Left lobe of liver (tissue), 2 donors: ENCODE data around the gene SUSD4. TPM values are rescaled to one million over a fixed set of nuclear protein-coding genes. Genes with fewer than 3 reads are reported as not detected.

Source experiments
- ATAC-seq: fragments of 200-7000 bp; cut with Tn5 transposase; one replicate; pipeline ENCODE4 v1.9.1; 2020; ENCODE audit warnings: mild to moderate bottlenecking, moderate library complexity
- DNase-seq: peaks from one replicate; pipeline ENCODE4 v3.0.0-alpha.2; 2020; ENCODE audit warnings: low spot score
- total RNA-seq: library from RNA; stranded (reverse); gene quantifications from one replicate; pipeline ENCODE4 v1.2.1, GENCODE V29; 2021
- donor health status: DM: no; HTN: no; CAD: no; lungs with moderate emphysema.
- donor health status: DM: no; HTN: yes; CAD: no.

The SUSD4 gene
- total RNA-seq, 1 donor from 2014 or later = 1.3 TPM

DNA sequence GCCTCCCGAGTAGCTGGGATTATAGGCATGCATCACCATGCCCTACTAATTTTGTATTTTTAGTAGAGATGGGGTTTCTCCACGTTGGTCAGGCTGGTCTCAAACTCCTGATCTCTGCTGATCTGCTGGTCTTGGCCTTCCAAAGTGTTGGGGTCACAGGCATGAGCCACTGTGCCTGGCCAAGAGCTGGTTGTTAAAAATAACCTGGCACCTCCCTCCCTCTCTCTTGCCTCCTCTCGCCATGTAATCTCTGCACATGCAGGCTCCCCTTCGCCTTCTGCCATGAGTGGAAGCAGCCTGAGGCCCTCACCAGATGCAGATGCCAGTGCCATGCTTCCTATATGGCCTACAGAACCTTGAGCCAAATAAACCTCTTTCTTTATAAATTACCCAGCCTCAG is 146.2 kb downstream of the SUSD4 start:
- DNase-seq = no peak
- ATAC-seq = no peak

DNA sequence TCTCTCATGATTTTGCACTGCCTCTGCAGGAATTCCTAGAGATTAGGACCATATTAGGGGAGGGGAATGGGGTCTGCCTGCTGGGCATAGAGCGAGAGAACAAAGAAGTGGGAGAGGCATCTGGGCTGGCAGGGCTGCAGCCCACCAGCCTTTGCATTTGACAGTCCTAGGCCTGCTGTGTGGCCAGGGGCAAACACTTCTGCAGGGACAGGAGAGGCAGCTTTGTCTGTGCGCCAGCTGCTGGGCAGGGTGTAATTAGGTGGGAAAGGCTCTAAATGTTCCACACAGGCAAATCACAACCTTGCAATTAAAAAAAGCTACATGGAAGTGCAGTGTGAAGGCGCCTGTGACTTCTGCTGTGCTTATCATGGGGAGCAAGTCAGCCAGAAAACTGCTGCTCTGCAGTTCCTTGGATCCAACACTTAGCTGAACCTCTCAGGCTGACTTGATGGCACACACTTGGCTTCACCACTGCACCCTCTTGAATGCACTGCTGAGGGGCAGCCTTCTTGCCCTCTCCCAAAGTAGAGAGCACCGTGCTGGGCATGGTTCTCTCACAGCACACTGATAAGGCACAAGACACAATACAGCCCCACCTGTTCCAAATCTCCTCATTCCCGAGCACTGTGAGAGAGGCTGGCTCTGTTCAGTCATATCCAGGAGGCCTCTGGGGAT is 147.3 kb downstream of the SUSD4 start:
- DNase-seq = peak; percentile 30
- ATAC-seq = no peak

DNA sequence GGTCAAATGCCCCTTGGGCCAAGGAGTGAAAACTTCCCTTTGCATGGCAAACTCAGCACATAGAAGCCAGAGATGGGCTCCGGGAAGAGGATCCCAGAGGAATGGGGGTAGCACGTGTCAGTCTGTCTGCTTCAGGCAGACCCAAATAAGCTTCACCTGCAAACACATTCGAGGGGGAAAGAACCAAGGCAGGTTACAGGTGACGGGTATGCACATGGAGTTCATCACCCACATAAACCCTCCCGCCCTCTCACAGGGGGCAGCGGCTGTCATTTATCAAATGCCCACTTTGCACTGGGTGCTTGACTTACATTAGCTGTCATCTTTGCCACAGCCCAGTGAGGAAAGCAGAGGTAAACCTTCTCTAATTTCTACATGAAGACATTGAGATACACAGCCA is 147.9 kb downstream of the SUSD4 start:
- ATAC-seq (no peak), DNase-seq (peak; percentile 19)

DNA sequence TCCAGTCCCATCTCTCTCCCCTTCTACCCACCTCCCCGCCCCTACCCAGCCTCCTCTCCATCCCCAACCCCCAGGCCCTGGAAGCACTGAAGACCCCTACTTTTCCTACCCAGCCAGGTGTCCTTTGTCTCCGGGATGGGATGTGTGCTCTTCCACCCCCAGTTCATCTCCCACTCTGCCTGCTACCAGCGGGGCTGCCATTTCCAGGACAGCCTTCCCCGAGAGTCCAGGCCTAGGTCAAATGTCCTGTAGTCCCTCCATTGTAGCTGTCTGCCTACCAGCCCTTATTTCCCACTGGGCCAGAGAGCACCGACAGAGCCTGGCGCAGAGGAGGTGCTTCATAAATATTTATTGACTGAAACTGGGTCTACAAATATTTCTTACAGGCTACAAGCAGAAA is 148.9 kb downstream of the SUSD4 start:
- DNase-seq (peak; percentile 23), ATAC-seq (no peak)

DNA sequence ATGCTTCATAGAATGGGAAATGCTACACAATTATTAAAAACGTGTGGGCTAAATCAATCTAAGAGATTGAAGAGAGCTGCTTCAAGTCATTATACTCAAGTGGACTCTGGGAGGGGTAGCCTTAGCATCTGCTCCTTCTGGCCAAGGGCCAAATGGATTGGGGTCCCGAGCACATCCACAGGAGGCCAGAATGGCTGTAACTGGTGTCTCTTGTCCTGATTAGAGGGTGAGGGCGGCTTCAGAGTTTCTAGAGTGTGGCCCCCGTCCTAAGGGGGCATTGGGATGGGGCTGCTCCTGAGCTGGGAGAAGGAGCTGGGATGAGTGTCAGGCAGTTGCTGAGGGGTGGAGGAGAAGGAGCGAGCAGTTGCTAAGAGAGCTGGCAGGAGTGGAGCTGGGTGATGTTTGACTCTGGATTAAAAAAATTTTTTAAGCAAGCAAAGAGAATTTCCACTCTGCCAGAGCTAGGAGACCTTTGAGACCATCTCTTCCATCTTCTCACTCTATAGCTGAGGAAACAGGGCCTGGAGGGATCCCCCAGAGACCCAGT is 149.6 kb downstream of the SUSD4 start:
- DNase-seq (peak; percentile 38), ATAC-seq (no peak)

DNA sequence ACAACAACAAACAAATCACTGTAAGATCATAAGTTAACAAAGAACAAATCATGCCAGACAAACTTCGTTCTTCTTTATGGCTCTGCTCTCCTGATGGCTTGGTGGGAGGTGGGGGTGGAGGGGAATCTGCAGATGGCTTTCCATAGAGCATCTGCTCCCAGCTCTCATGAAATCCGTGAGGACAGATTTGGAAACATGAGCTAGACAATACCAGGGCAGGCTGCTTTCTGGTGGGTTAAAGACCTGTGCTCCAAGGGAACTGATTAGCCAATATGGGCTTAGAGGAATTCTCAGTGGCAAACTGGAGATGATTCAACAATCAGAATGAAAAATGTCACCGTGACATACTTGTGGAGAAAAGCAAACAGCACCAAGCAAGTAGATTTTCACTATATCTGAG is 151.5 kb downstream of the SUSD4 start:
- ATAC-seq (no peak), DNase-seq (no peak)

DNA sequence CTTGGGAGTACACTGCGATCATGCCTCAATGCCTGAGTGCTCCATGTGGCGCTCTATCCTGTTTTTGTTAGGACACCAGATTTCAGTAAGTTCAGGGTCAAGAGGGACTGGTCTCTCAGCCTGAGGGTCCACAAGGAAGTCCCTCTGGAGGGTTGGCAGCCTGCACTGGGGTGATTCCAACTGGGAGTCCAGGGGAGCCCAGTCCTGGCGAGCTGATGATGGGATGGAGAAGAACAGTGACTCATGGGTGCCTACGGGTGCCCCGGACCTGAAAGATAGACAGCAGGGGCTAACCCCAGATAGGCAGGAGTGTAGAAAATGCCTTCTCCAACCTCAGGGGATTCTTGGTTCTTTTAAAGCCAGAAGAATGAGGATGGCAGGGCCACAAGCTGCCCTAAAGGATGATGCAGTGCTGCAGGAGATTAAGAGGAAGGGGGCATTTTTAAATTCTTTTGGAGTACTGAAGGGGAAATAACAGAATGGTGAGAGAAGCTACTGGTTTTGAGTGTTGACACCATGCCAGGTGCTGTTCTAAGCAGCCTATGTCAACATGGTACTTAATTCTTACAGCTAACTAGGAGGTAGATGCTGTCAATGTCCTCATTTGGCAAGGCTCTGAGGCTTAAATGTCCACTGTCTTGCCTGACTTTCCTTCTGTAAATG is 152.5 kb downstream of the SUSD4 start:
- ATAC-seq = no peak
- no peak for DNase-seq

DNA sequence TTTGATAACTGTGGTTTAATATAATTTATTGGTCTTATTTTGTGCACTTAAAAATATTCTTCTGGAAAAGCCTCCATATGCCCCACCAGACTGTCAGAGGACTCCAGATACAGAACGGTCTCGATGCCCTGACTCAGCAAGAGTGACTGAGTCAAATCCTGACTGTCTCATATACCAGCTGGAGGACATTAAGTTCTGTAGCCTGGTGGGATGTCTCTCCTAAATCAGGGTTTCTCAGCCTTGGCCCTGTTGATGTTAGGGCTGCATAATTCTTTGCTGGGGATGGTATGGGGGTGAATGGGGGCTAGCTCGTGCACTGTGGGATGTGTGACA is 153.2 kb downstream of the SUSD4 start:
- DNase-seq (no peak), ATAC-seq (no peak)

DNA sequence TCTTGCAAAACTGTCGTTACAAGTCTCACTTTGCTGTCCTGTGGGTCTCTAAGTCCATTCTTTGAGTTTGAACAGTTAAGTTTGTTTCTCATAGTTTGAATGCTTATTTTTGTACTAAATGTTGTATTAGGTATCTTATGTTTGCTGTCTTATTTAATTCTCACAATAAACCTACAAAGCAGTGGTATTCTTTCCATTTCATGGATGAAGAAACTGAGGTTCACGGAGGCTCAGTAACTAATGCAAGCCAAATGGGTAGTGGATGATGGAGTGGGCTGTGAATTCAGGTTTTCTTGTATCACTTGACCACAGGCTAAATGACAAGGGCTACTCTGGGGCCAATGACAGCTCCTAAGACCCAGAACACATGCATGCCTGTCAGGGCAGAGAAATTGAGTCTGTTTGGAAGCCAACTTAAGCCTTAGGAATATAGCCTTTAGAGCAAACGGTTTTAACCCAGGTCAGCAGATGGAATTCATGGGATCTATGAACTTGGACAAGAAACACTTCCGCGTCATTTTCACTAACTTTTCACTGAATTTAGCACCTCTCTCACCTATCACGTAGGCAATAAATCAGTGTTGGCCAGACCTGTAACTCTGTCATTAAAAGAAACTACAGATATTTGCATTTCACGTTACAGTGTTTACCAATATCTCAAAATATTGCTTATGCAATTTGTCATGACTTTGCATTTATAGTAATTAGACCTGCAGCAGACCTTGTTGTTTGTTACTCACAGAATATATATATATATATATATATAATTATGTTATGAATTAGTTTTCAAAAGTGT is 153.8 kb downstream of the SUSD4 start:
- ATAC-seq = no peak
- no peak for DNase-seq

DNA sequence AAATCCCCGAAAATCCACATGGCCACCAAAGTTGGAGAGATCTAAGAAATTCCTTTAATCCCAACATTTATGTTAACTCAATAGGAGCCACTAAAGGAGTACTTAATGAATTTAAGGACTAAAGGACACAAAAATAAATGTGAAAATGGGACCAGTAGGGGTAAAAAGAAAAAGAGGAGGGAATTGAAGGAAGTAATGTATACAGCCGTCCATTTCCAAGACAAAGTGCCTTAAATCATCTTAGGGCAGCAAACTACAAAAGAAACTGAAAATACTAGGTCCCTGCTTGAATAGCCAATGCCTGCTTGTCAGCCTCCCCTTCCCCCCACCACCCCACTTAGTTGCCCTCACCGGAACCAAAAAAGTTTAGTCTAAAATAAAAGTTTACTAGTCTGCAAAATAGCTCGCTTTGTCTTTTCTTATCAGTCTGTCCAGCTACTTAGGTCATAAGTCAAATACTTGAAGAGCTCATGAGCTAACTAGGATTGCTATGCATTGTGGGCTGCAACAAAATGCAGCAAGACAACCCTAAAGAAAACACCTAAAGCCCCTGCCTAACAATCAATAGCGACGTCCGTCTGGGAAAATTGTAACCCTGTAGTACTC is 154.6 kb downstream of the SUSD4 start:
- ATAC-seq (no peak), DNase-seq (no peak)

DNA sequence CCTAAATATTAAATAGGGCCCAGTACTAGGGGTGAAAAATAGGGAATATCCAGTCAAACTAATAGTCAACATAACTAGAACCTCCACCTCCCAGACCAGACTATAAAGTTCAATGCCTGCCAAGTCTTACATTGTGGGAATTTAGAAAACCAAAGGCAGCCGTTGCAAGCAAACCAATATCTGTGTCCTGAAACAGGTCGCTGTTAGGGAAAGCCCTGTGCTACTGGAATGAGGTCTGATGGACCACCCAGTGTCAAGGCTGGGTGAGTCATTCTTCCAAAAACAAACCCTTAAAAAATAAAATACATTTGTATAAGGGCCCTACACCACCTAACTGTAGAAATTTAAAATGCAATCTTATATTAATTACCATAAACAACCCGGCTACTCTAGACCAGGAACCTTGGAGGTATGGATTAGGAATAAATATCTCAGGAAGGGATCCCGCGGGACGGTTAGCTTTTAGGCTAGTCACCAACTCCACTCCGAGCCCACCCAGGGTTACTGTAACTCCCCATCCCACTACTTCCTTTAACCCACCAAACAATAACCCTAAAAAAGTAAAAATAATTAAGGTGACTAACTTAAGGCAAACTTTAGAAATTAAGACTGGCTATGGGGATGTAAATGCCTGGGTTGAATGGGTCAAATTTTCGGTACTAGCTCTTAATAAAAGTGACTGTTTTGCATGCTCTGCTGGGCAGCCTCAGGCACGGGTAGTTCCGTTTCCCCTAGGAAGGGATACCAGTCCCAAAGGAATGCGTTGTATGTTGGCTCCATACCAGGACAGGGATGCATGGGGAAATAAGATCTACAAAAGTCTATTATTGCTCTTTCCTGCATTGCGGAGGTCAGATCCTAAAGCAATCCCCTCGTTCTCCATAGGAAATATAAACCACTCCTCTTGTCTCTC is 155.6 kb downstream of the SUSD4 start:
- ATAC-seq = no peak
- no peak for DNase-seq

DNA sequence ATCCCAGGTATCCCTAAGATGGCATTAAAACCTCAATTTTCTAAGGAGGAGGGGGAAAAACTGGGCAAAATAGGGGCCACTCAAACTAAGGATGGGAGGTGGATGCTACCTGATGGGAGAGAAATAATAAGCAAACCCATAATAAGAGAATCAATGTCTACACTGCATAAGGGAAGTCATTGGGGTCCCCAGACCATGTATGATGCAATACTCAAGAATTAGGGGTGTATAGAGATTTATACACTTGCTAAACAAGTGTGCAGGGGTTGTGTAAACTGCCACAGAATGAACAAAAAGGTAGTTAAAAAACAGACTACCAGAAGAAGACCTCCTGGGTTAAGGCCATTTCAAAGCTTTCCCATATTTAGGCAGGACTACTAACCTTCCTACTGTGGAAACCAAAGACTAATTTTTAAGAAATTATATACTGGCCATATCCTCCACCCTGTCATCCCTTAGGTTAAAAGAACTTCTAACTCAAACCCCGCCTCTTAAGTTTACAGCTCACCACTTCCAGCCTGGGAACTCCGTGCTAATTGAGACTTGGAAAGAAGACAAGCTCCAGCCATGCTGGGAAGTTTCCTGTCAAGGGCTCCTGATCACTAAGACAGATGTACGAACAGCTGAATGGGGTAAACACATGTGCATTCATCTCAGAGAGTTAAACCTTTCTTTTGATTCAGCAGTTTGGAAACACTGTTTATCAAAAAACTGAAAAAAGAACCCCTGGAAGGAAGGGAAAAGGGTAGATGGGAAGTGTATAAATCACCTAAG is 156.5 kb downstream of the SUSD4 start:
- DNase-seq (no peak), ATAC-seq (no peak)

DNA sequence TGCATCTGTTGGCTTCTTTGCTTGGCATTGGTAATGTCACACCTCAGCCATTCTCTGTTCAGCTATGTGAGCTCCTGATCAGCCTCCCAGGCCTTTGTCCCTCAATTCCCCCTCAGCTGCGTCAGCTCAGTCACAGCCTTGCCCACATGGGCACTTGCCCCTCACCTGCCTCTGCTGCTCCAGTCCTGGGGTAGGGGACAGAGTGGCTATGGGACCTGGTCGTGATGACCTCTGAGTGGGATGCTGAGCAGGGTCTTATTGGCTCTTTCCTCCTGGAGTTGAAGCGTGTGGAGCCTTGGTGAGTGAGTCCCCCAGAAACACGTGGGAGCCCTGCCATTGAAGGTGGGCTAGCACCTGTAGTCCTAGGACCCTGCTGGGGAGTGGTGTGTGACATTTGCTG is 159.6 kb downstream of the SUSD4 start:
- peak; percentile 21 for DNase-seq

DNA sequence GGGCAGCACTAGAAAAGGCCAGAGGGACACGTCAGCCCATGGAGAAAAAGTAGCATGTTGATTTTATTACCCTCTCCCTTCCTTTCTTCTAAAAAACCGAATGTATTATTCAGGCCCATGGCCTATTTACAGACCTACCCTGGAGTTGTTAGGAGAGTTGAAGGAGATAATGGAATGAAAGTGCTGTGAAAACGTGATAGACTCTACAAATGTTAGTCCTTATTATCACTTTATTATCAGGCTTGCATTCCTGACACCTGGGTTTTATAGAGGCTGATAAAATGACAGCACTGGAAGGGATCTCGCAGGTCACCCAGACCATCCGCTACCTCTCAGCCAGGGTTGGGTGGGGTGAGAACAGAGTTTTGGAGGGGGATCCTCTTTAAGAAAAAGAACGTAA is 160.3 kb downstream of the SUSD4 start:
- ATAC-seq = no peak
- DNase-seq = no peak

More for the DNA sequence above, 159.6 kb downstream of the SUSD4 start:
- ATAC-seq = no peak

DNA sequence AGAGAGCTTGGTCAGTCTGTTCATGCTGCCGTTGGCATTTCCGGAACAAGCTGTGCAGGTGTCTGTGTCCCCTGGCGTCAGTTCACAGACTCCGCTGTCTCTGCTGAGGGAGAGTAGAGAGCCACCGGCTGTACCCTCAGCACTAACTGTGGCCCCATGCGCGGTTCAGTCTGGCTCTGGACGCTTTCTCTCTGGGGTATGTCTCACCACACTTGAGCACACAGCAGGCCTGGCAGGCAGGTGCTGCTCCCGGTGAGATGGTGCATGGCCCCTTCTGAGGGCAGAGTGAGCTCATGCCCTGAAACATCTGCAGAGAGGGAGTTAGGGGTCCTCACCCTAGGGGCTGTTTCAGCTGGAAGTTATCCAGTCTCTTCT is 161.0 kb downstream of the SUSD4 start:
- peak; percentile 37 for DNase-seq

DNA sequence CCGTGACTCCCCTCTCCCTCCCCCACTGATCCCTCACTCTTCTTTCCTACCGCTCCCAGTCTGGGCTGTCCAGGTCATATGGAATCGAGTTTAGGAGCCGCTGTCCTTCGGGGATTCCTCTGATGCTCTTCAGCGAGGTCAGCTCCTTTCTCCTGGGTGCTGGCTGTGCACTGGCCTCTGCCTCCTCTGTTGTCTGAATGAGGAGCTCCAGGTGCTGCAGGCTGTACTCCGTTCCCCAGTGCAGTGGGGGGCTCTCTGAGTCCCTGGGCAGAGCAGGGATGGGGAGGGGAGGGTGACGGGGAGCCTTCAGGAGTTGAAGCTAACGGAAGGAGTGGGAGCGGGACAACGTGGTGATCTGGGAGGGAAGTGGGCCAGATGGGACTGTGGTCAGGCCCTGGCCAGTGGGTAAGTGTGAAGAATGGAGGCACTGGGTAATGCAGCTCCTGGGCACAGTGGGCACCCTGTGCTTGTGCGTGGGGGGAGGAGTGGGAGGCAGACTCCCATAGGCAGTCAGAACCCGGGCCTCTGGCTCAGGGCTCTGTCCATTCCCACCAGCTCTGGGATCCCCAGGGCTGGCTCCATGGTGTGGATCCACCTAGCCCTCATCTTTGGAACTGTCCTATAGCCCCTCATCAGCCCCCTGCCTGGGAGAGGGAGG is 161.5 kb downstream of the SUSD4 start:
- ATAC-seq (no peak), DNase-seq (peak; percentile 37)

More for the DNA sequence above, 161.0 kb downstream of the SUSD4 start:
- ATAC-seq = no peak

DNA sequence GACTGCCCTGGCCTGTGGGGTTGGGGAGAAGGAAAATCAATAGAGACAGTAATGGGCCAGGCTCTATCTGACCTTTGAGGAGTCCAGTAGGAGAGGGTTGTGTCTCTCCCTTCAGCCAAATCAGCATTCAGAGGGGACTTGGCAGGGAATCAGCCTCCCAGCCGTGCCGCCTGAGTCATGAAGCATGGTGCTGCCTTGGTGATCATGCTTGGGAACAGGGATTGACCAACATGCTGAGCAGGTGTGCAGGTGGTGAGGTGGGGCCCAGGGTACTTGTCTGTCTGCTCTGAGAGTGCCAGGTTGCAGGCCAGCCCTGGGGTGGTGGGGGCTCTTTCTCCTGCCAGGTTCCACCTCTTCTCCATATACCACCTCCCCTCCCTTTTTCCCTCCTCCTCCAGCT is 162.0 kb downstream of the SUSD4 start:
- ATAC-seq = no peak
- DNase-seq = peak; percentile 39

DNA sequence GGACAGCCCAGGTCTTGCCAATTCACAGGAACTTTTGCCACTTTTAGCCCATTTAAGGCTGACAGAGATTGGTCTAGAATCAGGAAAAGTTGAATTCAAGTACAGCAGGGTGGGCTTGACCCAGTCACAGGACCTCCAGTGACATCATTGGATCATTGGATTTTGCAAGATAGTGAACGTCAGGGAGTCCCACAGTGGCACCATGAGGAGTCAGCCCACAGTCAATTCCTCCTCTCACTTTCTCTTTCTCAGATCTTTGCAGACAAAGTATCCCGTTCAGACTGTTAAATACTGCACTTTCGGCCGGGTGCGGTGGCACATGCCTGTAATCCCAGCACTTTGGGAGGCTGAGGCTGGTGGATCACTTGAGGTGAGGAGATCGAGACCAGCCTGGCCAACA is 163.1 kb downstream of the SUSD4 start:
- ATAC-seq = no peak
- DNase-seq = peak; percentile 11

DNA sequence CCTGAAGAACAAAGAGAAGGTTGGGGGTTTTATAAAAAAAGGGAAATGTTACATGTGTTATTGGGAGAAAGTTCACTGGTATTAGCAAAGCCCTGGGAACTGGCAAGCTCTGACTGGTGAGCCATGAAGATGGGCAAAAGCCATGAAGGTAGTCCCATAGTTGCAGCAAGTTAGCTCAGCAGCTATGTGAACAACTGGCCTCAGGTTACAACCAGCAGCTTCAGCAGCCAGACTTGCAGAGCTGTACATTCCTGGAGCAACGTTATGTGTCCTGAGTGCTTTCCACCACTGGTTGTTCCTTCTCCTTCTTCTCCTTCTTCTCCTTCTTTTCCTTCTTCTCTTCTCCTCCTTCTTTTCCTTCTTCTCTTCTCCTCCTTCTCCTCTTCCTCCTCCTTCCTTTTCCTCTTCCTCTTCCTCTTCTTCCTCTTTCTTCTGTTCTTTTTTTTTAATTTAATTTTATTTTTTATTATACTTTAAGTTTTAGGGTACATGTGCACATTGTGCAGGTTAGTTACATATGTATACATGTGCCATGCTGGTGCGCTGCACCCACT is 164.8 kb downstream of the SUSD4 start:
- peak; percentile 26 for DNase-seq
- no peak for ATAC-seq
